ENCODE measurements around the gene EVX2.

EVX2 gene

GRCh38 chr2:176107731-176108181 is 24.0 kb upstream of the EVX2 start:
- DNase-seq (ENCODE audit: low spot score) = no peak

- peak; percentile 40 for DNase-seq (ENCODE audit: low spot score)
Observed at GRCh38 chr2:176106581-176107539, 23.1 kb upstream of the EVX2 start, which contains the start of gene HOXD11. TSS of gene HOXD11 (plus strand) at chr2:176107280. CDS start at chr2:176107356, 76 bp downstream.

DNA sequence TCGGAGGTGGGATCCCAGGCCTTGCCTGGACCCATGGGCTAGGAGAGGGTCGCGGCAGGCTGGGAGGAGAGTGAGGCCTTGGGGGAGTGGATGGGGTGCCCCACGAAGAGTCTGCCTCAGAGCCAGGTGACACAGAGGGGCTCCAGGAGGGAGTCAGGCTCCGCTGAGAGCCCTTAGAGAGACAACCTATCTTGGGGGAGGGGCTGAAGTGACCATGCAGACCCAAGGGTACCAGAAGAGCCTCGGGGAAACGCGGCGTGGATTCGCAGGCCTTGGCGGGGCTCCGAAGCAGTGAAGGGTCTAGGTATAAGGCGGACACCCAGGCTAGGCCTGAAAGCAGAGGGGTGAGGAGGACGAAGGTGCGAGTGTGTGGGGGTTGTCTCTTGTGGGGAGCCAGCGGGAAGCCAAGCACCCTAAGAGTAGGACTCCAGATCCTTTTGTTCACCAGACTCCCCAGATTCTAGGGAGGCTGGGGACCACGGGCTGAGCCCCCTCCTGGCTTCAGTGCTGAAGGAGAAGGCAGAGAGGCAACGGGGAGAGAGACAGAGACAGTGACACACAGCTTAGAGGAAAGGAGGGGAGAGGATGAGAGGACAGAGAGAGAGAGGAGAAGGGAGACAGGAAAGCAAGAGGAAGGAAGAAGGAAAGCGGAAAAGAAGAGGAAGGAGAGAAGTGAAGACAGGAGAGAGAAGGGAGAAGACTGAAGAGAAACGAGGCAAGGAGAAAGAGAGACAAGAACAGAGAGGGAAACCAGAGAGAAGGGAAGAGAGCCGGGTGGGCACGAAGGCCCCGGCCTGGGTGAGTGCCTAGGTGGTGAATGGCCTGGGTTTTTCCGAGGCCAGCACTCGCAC is 22.2 kb upstream of the EVX2 start:
- DNase-seq (ENCODE audit: low spot score) = no peak

DNA sequence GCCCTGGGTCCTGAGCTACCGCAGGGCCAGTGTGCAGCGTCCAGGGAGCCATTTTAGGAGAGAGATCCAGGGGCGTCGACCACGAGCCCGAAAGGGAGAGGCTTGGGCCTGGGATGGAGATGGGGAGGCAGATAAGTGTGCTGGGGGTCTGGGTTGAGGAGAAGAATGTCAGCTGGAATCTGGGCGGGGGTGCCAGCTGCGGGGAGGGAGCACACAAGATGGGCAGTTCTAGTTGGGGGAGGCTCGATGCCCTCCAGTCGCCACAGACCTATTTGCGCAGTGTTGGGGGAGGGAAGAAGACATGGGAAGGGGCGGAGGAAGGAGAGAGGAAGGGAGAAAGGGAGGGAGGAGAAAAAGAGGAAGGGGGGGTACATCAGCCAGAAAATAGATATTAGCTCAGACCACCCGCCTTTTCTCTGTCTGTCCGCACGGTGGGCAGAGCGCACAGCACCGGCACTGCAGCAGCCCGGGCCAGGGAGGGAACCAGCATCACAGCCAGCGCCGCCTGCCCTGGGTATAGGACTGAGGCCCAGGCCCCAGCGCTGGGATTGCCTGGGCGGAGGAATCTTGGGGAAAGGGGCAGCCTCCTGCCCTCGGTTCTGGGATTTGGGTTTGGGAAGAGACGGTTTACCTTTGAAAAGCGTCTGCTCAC is 21.4 kb upstream of the EVX2 start:
- DNase-seq (ENCODE audit: low spot score) = no peak

GRCh38 chr2:176104316-176105077 is 20.7 kb upstream of the EVX2 start:
- DNase-seq (ENCODE audit: low spot score) = peak; percentile 57

DNA sequence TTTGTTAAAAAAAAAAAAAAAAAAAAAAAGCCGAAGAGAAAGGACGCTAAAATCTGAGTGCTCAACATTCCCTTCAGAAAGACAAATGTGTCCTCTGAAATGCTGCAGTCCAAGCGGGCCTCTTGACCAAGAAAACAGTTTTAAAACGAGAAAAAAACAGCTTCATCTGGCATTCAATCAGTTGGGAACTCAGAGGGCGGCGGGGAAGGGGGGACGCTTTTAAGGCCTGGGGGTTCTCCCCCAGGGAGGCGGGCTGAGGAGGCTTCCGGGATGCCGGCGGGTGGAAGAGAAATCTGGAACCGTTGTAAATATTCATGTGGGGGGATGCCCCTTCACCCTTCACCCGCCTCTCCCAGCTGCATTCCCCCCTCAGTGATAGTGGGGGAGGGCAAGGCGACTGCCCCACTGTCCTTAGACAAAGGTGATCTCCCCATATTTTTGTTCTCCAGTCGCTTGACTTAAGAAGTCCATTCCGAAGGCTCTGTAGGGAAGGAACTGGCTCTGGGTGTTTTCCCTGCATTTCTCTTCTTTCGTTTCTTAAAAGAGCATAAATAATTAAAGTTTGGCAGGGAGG is 20.1 kb upstream of the EVX2 start:
- no peak for DNase-seq (ENCODE audit: low spot score)

- no peak for DNase-seq (ENCODE audit: low spot score)
Observed at GRCh38 chr2:176103194-176103593, 19.4 kb upstream of the EVX2 start.

- DNase-seq (ENCODE audit: low spot score) = no peak
Observed at GRCh38 chr2:176102309-176102866, 18.6 kb upstream of the EVX2 start.

- DNase-seq (ENCODE audit: low spot score) = no peak
Observed at GRCh38 chr2:176101842-176102241, 18.1 kb upstream of the EVX2 start.

DNA sequence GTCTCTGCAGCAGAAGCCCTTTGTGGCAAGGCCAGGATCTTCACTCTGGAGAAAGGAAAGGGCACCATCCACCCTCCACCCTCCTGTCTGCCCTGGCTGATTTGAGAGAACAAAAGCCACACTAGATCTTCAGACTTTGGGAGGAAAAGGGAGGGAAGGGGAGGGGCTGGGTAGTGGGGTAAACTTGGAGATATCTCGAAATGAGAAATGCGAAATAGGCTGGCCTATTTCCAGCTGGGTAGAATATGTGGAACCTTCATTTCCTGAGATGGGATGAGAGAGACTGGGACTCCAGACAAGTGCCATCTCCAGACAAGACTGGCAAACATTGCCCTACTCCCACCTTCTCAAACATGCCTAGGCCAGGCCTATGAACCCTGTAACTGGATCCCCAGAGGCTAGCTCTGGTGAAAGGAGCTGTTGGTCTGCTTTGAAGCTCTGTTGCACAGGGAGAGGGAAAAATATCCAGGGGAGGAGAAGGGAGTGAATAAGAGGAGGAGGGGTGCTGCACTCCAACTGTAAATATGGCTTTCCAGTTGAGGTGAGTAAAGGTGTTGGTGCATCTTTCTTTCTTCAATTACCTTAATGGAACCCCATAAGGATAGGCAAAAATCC is 17.6 kb upstream of the EVX2 start:
- no peak for DNase-seq (ENCODE audit: low spot score)

GRCh38 chr2:176100547-176101140 is 16.9 kb upstream of the EVX2 start:
- no peak for DNase-seq (ENCODE audit: low spot score)

DNA sequence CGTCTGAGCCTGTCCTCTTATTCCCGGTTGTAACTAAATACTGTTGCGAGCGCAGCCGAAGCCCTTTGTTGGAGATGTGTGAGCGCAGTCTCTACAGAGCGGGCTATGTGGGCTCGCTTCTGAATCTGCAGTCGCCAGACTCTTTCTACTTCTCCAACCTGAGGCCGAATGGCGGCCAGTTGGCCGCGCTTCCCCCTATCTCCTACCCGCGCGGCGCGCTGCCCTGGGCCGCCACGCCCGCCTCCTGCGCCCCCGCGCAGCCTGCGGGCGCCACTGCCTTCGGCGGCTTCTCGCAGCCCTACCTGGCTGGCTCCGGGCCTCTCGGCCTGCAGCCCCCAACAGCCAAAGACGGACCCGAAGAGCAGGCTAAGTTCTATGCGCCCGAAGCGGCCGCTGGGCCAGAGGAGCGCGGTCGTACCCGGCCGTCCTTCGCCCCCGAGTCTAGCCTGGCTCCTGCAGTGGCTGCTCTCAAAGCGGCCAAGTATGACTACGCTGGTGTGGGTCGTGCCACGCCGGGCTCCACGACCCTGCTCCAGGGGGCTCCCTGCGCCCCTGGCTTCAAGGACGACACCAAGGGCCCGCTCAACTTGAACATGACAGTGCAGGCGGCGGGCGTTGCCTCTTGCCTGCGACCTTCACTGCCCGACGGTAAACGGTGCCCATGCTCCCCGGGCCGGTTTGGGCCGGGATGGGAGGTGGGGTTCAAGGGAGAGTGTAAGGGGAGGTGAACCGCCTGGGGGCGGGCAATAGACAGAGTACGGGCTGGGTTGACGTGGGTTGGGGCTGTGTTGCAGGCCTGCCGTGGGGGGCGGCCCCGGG is 16.2 kb upstream of the EVX2 start, which contains the start of gene HOXD12:
HOXD12 (plus strand) TSS at position 68 of the 819 bp plus-strand sequence; CDS start at position 75, 7 bp downstream.
- no peak for DNase-seq (ENCODE audit: low spot score)

DNA sequence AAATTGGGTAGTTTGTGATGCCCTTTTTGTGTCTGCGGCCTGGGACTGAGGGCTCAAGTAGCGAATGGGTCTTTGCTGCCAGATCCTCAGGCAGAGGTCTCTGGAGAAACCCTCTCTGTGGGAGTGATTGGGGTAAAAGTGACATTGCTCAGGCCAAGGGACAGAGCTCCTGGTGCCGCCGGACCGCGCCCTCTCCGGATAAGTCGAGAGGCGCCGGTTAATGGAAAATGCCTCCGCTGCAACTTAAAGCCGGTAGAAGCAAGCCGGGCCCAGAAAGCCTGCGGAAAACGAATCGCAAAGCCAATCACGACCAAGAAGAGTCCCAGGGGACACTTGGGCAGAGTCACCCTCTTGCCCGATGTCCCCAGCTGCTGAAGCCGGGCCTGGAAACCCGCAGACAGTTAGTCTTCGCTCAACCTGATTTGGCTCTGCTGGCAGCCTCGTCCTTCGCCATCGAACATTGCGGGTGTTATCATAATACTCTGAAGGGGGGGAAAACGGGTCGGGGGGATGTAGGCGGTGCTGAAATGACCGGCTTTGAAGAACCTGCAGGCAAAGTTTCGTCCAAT is 15.5 kb upstream of the EVX2 start:
- DNase-seq (ENCODE audit: low spot score) = no peak

DNA sequence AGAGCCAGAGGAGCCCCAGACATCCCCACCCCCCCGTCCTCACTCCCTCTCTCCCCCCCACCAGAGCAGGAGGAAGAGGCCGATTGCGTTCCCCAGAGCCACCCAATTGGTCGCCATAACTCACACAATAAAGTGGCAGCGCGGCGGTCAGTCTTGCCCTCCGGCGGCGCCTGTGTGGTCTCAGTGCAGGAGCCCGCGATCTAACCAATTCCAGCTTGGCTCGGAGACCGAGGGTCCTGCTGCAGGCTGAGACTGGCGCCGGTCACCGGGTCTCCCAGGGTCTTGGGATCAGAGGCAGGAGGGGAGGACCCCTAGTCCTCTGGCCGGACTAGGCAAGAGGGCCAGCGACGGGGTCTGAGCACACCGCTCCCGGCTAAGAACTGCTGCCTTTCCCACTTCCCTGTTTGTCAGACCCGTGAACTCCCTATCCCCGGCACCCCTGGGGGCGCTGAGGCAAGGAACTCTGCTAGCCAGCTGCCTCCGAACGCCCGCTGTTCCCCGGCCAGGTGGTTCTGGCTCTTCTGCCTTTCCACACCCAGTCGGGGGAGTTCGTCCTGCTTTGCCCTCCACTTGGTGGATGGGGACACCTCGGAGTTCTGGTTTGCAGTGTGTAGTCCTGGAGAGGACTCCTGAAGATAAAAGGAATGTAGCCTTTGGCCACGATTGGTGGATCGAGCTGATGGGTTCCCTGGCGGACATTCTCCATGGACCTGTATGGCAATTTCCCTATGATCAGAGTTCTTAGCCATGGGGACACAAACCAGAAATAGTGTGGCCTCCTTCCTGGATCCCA is 14.8 kb upstream of the EVX2 start:
- DNase-seq (ENCODE audit: low spot score) = no peak

DNA sequence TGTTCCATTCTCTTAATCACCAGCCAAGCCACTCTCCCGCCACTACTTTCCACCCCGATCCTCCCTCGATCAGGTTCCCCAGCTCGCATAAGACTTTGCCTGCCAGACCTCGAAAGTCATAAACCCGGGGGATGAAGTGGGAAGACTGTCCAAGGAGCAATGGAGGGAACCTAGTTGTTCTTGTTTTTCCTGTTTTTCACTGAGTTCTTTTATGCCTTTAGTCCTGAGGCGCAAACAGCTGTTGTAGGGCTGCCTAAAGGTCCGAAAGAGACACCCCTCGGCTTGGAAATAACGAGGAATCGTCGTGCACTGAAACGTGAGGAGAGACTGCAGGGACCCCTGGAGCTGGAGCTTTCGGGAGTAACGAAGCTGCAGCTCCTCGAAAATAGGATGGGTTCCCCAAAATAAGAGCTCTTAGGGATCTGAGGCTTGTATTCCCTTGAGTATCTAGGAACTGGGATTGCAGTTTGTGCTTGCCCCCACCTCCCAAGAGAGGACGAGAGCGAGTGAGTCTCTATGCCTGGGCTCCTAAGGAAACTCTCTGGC is 14.1 kb upstream of the EVX2 start:
- DNase-seq (ENCODE audit: low spot score) = no peak

DNA sequence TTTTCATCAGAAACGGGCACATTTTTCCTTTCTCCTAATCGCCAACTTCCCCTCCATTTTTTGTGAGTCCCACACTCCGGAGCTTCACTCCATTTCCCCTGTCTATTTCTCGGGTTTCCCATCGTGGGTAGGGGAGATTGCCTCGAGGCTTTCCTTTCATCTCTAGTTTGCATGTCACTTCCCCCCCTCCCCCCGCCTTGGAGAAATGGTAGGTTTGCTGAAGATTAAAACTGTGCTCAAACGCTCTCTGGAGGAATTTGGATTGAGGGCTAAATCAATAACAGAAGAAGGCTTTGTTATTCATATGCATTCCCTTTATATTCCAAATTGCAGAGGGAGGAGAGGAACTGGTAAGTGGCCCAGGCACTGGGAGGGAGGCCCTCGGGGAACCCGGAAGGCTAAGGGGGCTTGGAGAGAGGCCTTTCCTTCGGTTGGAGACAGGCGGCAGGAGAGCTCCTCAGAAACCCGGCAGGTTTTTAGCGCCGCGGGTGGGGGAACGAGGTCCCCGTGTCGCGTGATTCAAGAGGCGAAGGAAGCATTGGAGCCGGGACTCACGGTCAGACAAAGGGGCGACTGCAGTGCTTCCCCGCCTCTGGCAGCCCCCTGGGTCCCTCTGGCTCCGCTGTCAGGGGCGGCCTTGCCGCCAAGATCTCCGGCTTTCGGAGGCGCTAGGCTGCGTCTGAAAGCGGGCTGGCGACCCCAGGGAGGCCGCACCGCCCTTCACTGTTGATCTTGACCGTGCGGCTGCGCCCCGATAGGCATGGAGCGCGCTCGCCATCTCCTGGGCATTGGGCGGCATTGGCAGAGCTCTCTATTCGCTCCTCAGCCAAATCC is 13.4 kb upstream of the EVX2 start:
- DNase-seq (ENCODE audit: low spot score) = peak; percentile 80
